Epithelial cell of esophagus (primary cell): ENCODE data around the gene C1orf232.

ENCODE experiments used
- DNase-seq: peaks from one replicate; pipeline ENCODE4 v3.0.0; 2010; ENCODE audit warnings: low read depth
- H3K4me3 ChIP-seq: 2 replicates; pipeline ENCODE4 v1.5.1; 2011; ENCODE audit warnings: mild to moderate bottlenecking, low read length, control low read depth
- TF ChIP-seq, protein P1 (sequence below): IDR thresholded peaks from 2 replicates; pipeline ENCODE4 v1.5.1; 2011; ENCODE audit warnings: low read depth, mild to moderate bottlenecking, low read length, control low read depth, inconsistent platforms; ENCODE audit not compliant: insufficient read depth; ENCODE audit errors: missing control alignments

C1orf232 gene

GRCh38 chr1:26200413-26200812 is 31.6 kb upstream of the C1orf232 start:
- no peak overlapping the region for H3K4me3 ChIP-seq
- TF ChIP-seq, protein P1, sequence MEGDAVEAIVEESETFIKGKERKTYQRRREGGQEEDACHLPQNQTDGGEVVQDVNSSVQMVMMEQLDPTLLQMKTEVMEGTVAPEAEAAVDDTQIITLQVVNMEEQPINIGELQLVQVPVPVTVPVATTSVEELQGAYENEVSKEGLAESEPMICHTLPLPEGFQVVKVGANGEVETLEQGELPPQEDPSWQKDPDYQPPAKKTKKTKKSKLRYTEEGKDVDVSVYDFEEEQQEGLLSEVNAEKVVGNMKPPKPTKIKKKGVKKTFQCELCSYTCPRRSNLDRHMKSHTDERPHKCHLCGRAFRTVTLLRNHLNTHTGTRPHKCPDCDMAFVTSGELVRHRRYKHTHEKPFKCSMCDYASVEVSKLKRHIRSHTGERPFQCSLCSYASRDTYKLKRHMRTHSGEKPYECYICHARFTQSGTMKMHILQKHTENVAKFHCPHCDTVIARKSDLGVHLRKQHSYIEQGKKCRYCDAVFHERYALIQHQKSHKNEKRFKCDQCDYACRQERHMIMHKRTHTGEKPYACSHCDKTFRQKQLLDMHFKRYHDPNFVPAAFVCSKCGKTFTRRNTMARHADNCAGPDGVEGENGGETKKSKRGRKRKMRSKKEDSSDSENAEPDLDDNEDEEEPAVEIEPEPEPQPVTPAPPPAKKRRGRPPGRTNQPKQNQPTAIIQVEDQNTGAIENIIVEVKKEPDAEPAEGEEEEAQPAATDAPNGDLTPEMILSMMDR, result no peak
- no peak for DNase-seq

- TF ChIP-seq, protein P1, result no peak
- DNase-seq, result no peak
Measured at GRCh38 chr1:26197813-26198212, 29.1 kb upstream of the C1orf232 start.

DNA sequence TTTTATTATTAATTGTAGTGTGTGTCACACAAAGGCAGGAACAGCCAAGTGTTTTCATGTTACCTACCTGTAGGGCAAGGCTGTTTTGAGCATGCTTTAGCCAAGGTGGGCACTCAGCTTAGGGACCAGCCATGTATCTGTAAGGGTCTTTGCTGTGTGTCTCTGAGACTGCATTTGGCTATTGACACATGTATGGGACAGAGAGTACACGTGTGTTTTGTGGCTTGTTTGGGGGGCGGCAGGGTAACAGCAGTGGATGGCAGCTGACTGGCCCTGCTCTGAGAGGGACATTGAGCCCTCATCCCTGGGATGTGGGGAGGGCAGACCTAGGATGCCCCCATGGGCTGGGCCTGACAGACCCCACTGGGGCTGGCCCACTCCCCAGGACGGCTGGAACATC is 28.5 kb upstream of the C1orf232 start:
- no peak overlapping the region for H3K4me3 ChIP-seq
- TF ChIP-seq, protein P1, result no peak
- DNase-seq, result no peak

More at GRCh38 chr1:26197813-26198212, 29.1 kb upstream of the C1orf232 start:
- H3K4me3 ChIP-seq, result no peak overlapping the region

GRCh38 chr1:26195805-26196204 is 27.0 kb upstream of the C1orf232 start:
- no peak overlapping the region for H3K4me3 ChIP-seq
- TF ChIP-seq, protein P1, result no peak
- no peak for DNase-seq

DNA sequence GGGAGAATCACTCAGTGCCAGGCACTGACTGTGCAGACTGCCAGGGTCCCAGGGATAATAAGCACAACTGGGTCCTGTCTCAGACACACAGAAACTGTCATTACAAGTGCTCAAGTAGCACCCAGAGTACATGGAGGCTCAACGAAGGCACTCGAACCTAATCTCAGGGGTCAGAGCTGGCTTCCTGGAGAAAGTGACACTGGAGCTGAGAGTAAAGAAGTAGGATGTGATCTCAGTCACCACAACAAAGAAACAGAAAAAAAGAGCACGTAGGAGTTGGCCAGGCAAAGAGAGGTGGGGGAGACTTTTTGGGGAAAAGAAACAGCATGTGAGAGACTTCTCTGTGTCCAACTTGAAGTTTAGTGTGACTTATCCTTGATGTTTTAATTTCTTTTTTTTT is 23.0 kb upstream of the C1orf232 start:
- TF ChIP-seq, protein P1, result no peak
- no peak overlapping the region for H3K4me3 ChIP-seq
- no peak for DNase-seq

DNA sequence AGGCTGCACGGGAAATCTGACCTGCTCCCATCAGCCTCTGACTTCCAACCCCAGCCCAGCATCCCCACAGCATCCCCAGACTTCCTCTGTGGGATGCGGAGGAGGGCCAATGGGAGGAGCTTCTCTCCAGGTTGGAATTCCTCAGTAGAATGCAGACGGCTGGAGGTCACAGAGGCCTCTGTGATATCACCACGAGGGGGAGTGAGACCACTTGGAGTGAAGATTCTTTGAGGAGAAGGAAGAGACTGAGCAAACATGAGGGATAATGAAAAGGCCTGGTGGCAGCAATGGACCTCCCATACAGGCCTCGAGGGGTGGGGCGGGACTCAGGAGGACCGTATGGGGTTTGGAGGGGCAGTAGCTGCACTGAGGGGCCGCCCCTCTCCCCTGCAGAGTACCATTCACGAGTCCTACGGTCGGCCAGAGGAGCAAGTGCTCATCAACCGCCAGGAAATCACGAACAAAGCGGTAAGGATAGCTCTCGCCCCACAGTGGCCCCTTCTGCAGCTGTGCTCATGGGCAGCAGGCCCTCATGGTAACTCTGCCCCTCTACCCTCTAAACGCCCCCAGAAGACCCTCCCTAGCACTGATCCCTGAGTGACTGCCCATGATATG is 21.7 kb upstream of the C1orf232 start, which contains the start of gene CATSPER4:
TSS of gene CATSPER4 (plus strand) at position 230 of the 615 bp plus-strand sequence. CDS start at position 256, 26 bp downstream.
- peak; percentile 31 for DNase-seq

More for the DNA sequence above, 21.7 kb upstream of the C1orf232 start, which contains the start of gene CATSPER4:
- H3K4me3 ChIP-seq, result no peak within 1 kb of the TSS
- TF ChIP-seq, protein P1, result peak; percentile 20
